ENCODE data around the gene C1QTNF5. TPM values are rescaled to one million over a fixed set of nuclear protein-coding genes. Genes with fewer than 3 reads are reported as not detected.
A peak's percentile ranks its signal among the peaks of the same experiment; 100 is the strongest.

C1QTNF5 gene
- total RNA-seq, 1 experiment from 2014 or later = 0.33 TPM

DNA sequence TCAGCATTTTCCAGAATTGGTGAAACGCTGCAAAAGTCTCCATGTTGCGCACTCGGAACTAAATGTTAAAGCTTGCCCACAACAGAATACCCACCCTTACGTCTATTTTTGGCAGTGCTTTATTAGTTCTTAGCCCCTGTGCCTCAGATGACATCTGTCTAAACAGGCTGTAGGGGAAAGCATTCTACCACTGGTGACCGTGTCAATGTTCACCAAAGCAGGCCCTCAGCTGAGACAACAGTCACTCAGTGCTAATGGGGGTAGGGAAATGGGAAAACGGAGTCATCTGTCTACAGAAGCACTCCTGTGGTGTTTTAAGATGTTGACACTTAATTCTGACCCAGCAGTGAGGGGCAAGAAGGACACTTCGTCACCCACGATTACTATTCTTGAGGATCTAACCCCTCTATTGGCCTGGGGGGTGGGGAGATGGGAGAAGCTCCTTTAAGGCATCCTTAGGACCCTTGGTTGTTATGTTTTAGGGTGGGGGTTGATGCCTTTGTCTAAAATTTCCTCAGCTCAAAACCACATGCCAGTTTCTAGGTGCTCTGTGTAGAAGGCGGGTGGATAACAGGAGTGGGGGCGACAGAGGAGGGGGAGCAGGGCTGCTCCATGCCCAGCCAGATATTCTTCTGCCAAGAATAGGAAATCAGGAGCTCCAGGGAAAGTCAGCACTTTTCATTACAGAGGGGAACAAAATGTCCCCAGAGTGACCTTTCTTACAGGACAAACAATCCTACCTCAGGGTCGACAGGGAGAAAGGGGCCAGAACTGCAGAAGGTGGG lies 21.4 kb upstream of the C1QTNF5 start:
- WGBS (ENCODE audit: extremely low coverage, insufficient read length, low lambda C conversion rate) = no CpG with 5 or more reads among the region's 11 CpGs
- H3K27ac Mint-ChIP-seq = no peak overlapping the region
- H3K27me3 ChIP-seq (ENCODE audit: insufficient read depth, low read length) = peaks cover 23% of the 10 kb centered on the region; the same call in 1 of the 2 replicates

More for the DNA sequence above, 21.4 kb upstream of the C1QTNF5 start:
- H3K14ac ChIP-seq (ENCODE audit: insufficient read depth, low read length) = no peak overlapping the region
- H2BK15ac ChIP-seq (ENCODE audit: low read depth, low read length) = no peak overlapping the region
- H2BK20ac ChIP-seq (ENCODE audit: low read depth, low read length, poor library complexity, severe bottlenecking) = no peak overlapping the region
- H3K4me2 ChIP-seq (ENCODE audit: insufficient read depth, insufficient read length, low read length) = no peak overlapping the region
- no peaks in the 10 kb centered on the region for H3K79me2 ChIP-seq (ENCODE audit: insufficient read depth, low read length)
- H2AFZ ChIP-seq (ENCODE audit: low read length) = no peak overlapping the region
- peaks cover 7% of the 10 kb centered on the region; the same call in 1 of the 2 replicates for H3K4me1 ChIP-seq (ENCODE audit: insufficient read depth, low read length)
- H4K8ac ChIP-seq (replicated peaks; ENCODE audit: insufficient read length, low read depth, low read length) = no peak overlapping the region
- no peak overlapping the region for H2AK5ac ChIP-seq (ENCODE audit: insufficient read length, low read length)
- Mint-ChIP-seq H3K4me1 (peaks cover 36 to 38% of the 10 kb centered on the region in 2 experiments), H3K9me3 (peaks cover 2 to 5% of the 10 kb centered on the region in 2 experiments; a peak in 2 of 5 replicates), H3K4me3 (peak overlapping the region in 1 of 2 experiments; percentile 47; a peak in 1 of 5 replicates), H3K27me3 (ENCODE audit: low read depth) (peaks cover 71% of the 10 kb centered on the region), H3K36me3 (ENCODE audit: insufficient read depth in 1 of 3, low read depth in 3 of 3) (peaks cover 11 to 32% (median 26%) of the 10 kb centered on the region in 3 experiments)
- no peak overlapping the region for H3K18ac ChIP-seq (ENCODE audit: insufficient read length, low read depth, low read length)
- H2BK12ac ChIP-seq (ENCODE audit: insufficient read length, low read depth, low read length) = no peak overlapping the region
- H3K4ac ChIP-seq (ENCODE audit: low read depth, low read length) = no peak overlapping the region
- H2BK5ac ChIP-seq (ENCODE audit: insufficient read length, low read length) = no peak overlapping the region
- H3K23ac ChIP-seq (ENCODE audit: insufficient read length, low read depth, low read length) = no peak overlapping the region
- H2BK120ac ChIP-seq (ENCODE audit: low read depth, low read length, poor library complexity, severe bottlenecking) = no peak overlapping the region
- H3K27ac ChIP-seq (ENCODE audit: insufficient read length, low read depth, low read length) = no peak overlapping the region
- no peak for DNase-seq
- no peak overlapping the region for H4K91ac ChIP-seq (ENCODE audit: insufficient read length, low read depth, low read length)
- H4K5ac ChIP-seq (ENCODE audit: insufficient read length, low read depth, low read length) = no peak overlapping the region
- TF ChIP-seq, protein P1, sequence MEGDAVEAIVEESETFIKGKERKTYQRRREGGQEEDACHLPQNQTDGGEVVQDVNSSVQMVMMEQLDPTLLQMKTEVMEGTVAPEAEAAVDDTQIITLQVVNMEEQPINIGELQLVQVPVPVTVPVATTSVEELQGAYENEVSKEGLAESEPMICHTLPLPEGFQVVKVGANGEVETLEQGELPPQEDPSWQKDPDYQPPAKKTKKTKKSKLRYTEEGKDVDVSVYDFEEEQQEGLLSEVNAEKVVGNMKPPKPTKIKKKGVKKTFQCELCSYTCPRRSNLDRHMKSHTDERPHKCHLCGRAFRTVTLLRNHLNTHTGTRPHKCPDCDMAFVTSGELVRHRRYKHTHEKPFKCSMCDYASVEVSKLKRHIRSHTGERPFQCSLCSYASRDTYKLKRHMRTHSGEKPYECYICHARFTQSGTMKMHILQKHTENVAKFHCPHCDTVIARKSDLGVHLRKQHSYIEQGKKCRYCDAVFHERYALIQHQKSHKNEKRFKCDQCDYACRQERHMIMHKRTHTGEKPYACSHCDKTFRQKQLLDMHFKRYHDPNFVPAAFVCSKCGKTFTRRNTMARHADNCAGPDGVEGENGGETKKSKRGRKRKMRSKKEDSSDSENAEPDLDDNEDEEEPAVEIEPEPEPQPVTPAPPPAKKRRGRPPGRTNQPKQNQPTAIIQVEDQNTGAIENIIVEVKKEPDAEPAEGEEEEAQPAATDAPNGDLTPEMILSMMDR (conservative IDR thresholded peaks at IDR 0.05) = no peak
- H3K56ac ChIP-seq (ENCODE audit: insufficient read length, low read depth, low read length) = no peak overlapping the region
- H4K20me1 ChIP-seq (ENCODE audit: control insufficient read depth, insufficient read depth, insufficient read length) = peaks cover 4% of the 10 kb centered on the region
- no peak overlapping the region for H3T11ph ChIP-seq (ENCODE audit: low read length)
- H3K9me3 ChIP-seq (ENCODE audit: control insufficient read depth, low read depth, low read length) = no peaks in the 10 kb centered on the region
- no peaks in the 10 kb centered on the region for H3K79me1 ChIP-seq (ENCODE audit: insufficient read depth, low read depth, low read length, poor library complexity, severe bottlenecking)
- H3K23me2 ChIP-seq (ENCODE audit: insufficient read length, low read depth, low read length, poor library complexity, severe bottlenecking) = peaks cover 4% of the 10 kb centered on the region
- no peak overlapping the region for H3K9ac ChIP-seq (ENCODE audit: extremely low read depth, insufficient read length, low read length)

Measured in H9 (cell line).